ENCODE data around the gene OXER1. TPM values are rescaled to one million over a fixed set of nuclear protein-coding genes. Genes with fewer than 3 reads are reported as not detected.

Gene OXER1
- total RNA-seq, 1 donor = 0.63 TPM

GRCh38 chr2:42787788-42788477, 24.0 kb upstream of the OXER1 start:
- H3K9me3 ChIP-seq (ENCODE audit: low read depth, low read length) = no peaks in the 10 kb centered on the region
- no peaks in the 10 kb centered on the region for H3K27me3 ChIP-seq (ENCODE audit: insufficient read depth, low read length)
- no peak overlapping the region for H3K4me3 ChIP-seq (ENCODE audit: low read length)
- H3K4me1 ChIP-seq (ENCODE audit: insufficient read depth, low read length) = peaks cover 9% of the 10 kb centered on the region

DNA sequence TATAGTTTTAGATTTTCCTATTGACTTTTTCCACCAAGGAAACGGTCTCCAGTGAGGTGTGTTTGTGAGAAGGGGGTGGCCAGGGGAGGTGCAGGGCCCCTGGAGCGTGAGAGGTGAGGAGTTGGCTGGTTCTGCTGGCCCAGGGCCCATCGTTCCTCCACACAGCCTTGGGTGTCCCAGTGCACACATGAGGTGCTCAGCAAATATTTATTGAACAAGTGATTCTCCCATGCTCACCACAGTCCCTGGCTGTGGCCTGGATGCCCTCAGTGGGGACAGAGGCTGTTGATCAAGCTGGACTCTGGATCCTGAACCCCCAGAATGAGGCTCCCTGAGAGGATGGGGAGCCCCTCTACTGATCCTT, 23.5 kb upstream of the OXER1 start:
- no peaks in the 10 kb centered on the region for H3K27me3 ChIP-seq (ENCODE audit: insufficient read depth, low read length)
- H3K4me1 ChIP-seq (ENCODE audit: insufficient read depth, low read length) = peaks cover 9% of the 10 kb centered on the region
- H3K4me3 ChIP-seq (ENCODE audit: low read length) = no peak overlapping the region
- H3K9me3 ChIP-seq (ENCODE audit: low read depth, low read length) = no peaks in the 10 kb centered on the region

- H3K4me3 ChIP-seq (ENCODE audit: low read length) = no peak overlapping the region
- H3K27me3 ChIP-seq (ENCODE audit: insufficient read depth, low read length) = no peaks in the 10 kb centered on the region
- H3K4me1 ChIP-seq (ENCODE audit: insufficient read depth, low read length) = peaks cover 5% of the 10 kb centered on the region
- no peaks in the 10 kb centered on the region for H3K9me3 ChIP-seq (ENCODE audit: low read depth, low read length)
Measured at GRCh38 chr2:42786561-42787345, 22.8 kb upstream of the OXER1 start.

DNA sequence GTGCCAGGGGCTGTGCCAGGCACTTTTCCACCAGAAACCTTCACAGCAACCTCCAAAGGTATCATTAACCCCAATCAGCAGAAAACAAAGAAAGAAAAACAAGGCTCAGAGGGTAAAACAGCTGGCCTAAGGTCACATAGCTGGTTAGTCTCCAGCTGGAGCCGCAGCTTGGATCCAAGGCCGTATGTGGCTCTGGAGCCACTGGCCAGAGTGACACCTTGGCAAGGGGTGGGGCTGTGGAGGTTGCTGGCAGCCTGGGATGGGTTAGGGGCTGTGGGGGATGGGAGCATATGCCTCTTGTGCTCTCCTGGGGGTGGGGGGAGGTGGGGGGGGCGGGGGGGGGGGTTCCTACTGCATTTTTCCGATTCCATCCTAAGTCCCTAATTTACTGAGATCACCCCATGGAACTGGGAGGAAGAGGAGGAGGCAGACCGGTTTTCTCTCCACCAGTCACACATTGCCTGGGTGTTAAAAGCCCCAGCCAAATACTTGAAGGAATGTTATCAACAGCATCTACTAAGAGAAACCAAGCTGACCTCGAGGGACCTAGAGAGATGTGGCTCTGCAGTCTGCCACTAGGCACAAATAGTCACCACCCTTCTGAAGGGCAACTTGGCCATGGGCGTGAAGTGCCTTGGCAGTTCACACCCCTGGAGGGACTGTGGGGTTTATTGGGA, 20.4 kb upstream of the OXER1 start:
- Histone ChIP-seq H3K27me3 (ENCODE audit: insufficient read depth, low read length) (no peaks in the 10 kb centered on the region), H3K4me3 (ENCODE audit: low read length) (no peak overlapping the region), H3K4me1 (ENCODE audit: insufficient read depth, low read length) (no peaks in the 10 kb centered on the region), H3K9me3 (ENCODE audit: low read depth, low read length) (no peaks in the 10 kb centered on the region)

- Histone ChIP-seq H3K27me3 (ENCODE audit: insufficient read depth, low read length) (no peaks in the 10 kb centered on the region), H3K9me3 (ENCODE audit: low read depth, low read length) (no peaks in the 10 kb centered on the region), H3K4me3 (ENCODE audit: low read length) (no peak overlapping the region), H3K4me1 (ENCODE audit: insufficient read depth, low read length) (no peaks in the 10 kb centered on the region)
Measured at GRCh38 chr2:42783511-42783910, 19.6 kb upstream of the OXER1 start.

- H3K4me3 ChIP-seq (ENCODE audit: low read length) = no peak overlapping the region
- H3K4me1 ChIP-seq (ENCODE audit: insufficient read depth, low read length) = no peaks in the 10 kb centered on the region
- H3K9me3 ChIP-seq (ENCODE audit: low read depth, low read length) = no peaks in the 10 kb centered on the region
- H3K27me3 ChIP-seq (ENCODE audit: insufficient read depth, low read length) = no peaks in the 10 kb centered on the region
Measured at GRCh38 chr2:42781181-42781580, 17.2 kb upstream of the OXER1 start.

GRCh38 chr2:42777883-42778805, 14.2 kb upstream of the OXER1 start:
- Histone ChIP-seq H3K4me1 (ENCODE audit: insufficient read depth, low read length) (no peaks in the 10 kb centered on the region), H3K9me3 (ENCODE audit: low read depth, low read length) (no peaks in the 10 kb centered on the region), H3K27me3 (ENCODE audit: insufficient read depth, low read length) (no peaks in the 10 kb centered on the region), H3K4me3 (ENCODE audit: low read length) (no peak overlapping the region)

DNA sequence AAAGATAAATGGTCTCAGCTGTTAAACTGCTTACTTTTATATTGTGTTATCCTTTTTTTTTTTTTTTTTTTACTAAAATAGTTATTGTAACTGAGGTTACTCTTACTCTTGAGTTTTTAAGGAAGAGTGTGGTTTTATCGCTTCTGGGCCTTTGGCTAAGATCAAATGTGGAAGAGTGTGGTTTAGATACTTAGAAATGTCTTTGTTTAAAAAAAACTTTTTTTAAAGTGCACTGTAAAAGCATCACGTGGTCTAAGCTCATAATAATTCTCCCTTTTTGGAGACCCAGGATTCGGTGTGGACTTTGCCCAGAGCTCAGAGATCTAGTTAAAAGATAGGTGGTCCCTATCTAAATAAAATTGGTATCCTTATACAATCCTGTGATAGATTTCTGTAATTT, 11.9 kb upstream of the OXER1 start:
- Histone ChIP-seq H3K4me3 (ENCODE audit: low read length) (no peak overlapping the region), H3K4me1 (ENCODE audit: insufficient read depth, low read length) (peaks cover 2% of the 10 kb centered on the region), H3K27me3 (ENCODE audit: insufficient read depth, low read length) (no peaks in the 10 kb centered on the region), H3K9me3 (ENCODE audit: low read depth, low read length) (no peaks in the 10 kb centered on the region)

GRCh38 chr2:42775186-42775585, 11.3 kb upstream of the OXER1 start:
- H3K9me3 ChIP-seq (ENCODE audit: low read depth, low read length) = no peaks in the 10 kb centered on the region
- H3K4me3 ChIP-seq (ENCODE audit: low read length) = no peak overlapping the region
- H3K4me1 ChIP-seq (ENCODE audit: insufficient read depth, low read length) = peaks cover 8% of the 10 kb centered on the region
- H3K27me3 ChIP-seq (ENCODE audit: insufficient read depth, low read length) = no peaks in the 10 kb centered on the region

- no peaks in the 10 kb centered on the region for H3K27me3 ChIP-seq (ENCODE audit: insufficient read depth, low read length)
- no peak overlapping the region for H3K4me3 ChIP-seq (ENCODE audit: low read length)
- no peaks in the 10 kb centered on the region for H3K9me3 ChIP-seq (ENCODE audit: low read depth, low read length)
- H3K4me1 ChIP-seq (ENCODE audit: insufficient read depth, low read length) = peaks cover 17% of the 10 kb centered on the region
Measured at GRCh38 chr2:42771546-42772153, 7.7 kb upstream of the OXER1 start.

DNA sequence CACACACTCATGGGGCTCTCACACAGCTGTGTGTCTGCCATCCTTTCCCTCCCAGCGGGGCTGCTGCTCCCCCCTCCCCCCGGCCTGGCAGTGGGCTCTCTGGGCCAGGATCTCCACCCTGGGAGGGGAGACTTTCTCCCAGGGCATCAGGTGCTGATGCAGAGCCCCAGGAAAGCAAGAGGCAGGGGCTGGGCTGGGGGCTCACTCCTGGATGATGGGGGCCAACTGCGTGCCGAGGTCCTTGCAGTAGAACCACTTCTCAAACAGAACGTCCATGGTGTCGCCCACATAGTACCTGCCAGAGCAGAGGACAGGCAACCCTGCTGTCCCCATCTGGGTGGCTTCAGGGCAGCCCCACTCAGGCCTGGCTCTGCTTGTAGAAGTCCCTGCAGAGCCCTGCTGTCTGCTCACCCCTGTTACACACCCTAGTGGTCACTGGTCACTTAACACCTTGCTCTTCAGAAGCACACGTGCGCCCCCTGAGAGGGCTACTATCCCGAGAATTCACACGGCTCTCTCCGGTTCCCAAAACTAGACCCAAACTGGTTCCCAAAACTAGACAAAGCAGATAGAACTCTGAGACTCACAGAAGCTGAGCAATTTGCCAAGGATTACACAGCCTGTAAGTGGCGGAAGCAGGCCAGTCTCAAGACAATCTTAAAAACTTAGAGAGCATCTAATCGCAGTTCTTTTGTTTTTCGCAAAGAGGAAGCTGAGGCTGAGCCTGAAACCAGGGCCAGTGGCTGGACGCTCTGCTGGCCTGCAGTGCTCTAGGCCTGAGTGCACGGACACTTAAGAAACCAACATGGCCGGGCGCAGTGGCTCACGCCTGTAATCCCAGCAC, 6.6 kb upstream of the OXER1 start:
- Histone ChIP-seq H3K4me1 (ENCODE audit: insufficient read depth, low read length) (peaks cover 17% of the 10 kb centered on the region), H3K9me3 (ENCODE audit: low read depth, low read length) (no peaks in the 10 kb centered on the region), H3K4me3 (ENCODE audit: low read length) (no peak overlapping the region), H3K27me3 (ENCODE audit: insufficient read depth, low read length) (no peaks in the 10 kb centered on the region)

DNA sequence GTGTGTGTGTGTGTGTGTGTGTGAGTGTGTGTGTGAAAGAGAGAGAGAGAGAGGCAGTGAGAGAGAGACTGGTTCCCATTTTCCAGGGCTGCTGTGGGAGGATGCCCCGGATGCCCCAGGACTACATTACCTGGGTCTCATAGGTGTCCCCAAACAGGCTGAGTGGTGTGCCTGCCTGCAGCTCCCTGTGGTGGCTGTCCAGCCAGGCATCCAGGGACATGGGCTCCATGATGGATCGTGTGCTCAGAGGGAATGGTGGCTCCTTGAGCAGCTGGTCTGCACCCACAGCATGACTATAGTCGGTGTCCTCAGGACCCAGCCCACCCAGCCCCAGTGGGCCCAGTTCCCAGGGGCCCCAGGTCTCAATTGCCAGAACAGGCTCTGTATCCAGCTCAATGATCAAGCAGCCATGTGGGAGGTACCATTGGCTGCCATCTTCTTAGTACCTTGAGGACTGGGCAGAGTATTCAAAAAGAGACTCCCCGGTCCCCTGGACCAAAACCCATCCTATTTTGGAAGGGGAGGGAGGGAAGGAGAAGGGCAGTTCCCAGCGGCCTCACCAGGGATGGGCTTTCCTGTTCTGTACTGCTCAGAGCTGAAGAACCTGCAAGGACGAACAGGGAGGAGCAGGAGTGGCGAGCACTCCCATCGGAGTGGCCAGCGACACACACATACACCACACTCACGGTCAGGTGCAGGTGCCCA, 5.8 kb upstream of the OXER1 start:
- no peak overlapping the region for H3K4me3 ChIP-seq (ENCODE audit: low read length)
- H3K9me3 ChIP-seq (ENCODE audit: low read depth, low read length) = no peaks in the 10 kb centered on the region
- H3K4me1 ChIP-seq (ENCODE audit: insufficient read depth, low read length) = peaks cover 18% of the 10 kb centered on the region
- no peaks in the 10 kb centered on the region for H3K27me3 ChIP-seq (ENCODE audit: insufficient read depth, low read length)

DNA sequence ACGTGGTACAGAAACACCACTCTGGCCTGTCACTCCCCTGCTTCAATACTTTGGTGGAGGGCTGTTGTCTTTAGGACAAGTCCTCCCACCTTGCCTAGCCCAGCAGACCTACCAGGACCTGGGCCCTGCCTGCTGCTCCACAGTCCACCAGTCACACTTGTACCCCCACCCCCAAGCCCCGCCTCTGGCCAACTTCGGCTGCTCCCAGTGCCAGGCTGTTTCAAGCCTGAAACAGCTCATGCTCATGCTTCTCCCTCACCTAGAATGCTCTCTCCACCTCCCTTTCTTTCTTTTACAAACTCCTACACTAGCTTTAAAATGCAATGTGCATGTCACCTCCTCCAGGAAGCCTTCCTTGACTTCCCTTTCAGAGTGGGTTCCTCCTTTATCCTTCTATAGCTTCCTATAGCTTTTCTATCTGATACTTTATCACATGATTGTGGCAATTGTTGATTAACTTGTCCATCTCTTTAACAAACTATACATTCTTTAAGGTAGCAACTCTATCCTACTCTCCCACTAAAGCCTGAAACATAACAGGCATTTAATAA, 4.8 kb upstream of the OXER1 start:
- Histone ChIP-seq H3K27me3 (ENCODE audit: insufficient read depth, low read length) (no peaks in the 10 kb centered on the region), H3K4me3 (ENCODE audit: low read length) (no peak overlapping the region), H3K9me3 (ENCODE audit: low read depth, low read length) (no peaks in the 10 kb centered on the region), H3K4me1 (ENCODE audit: insufficient read depth, low read length) (peaks cover 28% of the 10 kb centered on the region)

Measured in mononuclear cell (primary cell).